GM19025 (cell line): ENCODE results near the gene ALDH1A1.
"Not testable (repeated sequence)": the region's sequence is repeated elsewhere in the genome, so short reads cannot be mapped to it uniquely, and the experiment has no call there.

Source experiments
- ATAC-seq: cut with Tn5 transposase; IDR thresholded peaks from one replicate; pipeline ENCODE4 v1.9.1; 2021; ENCODE audit warnings: mild to moderate bottlenecking, low read depth, moderate library complexity; ENCODE audit not compliant: unreplicated experiment

The ALDH1A1 gene

DNA sequence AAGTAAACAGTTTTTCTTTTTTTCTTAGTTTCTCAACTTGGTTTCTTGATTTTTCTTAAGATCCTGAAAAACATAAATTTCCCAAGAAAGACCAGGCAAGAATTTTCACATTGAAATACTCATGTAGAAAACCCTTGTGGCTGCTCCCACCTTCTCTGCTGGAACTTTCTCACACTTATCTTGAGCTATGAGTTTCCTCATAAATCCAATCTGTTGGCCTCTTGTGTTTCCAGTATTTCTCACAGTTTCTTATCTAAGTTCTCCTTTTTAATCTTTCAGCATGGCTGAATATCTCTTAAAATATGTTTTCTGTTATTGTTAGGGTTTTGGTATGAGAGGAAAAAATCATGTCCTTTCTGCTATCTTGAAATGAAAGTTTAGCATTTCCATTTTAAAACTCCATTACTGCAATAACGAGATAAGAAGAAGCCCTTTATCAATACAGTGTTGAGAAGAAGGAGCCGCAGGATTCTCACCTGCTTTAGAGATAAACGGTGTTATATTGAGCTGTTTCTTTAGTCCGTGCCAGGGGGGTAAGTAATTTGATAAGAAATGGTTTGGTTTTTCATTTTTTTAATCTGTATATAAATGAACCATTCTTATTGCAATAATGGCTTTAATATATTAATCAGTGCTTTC, 89.3 kb downstream of the ALDH1A1 start:
- no peak for ATAC-seq

DNA sequence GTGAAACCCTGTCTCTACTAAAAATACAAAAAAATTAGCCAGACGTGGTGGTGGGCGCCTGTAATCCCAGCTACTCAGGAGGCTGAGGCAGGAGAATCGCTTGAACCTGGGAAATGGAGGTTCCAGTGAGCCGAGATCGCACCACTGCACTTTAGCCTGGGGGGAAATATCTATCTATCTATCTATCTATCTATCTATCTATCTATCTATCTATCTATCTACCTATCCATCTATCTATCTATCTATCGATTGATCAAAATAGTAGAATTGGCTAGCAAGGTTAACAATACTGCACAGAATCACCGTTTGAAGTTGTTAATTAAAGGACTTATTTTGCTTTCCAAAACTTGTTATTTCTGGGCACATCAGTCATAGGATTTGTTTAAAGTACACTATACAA, 90.1 kb downstream of the ALDH1A1 start:
- ATAC-seq = not testable (repeated sequence)

GRCh38 chr9:72858089-72858912, 94.6 kb downstream of the ALDH1A1 start:
- no peak for ATAC-seq

DNA sequence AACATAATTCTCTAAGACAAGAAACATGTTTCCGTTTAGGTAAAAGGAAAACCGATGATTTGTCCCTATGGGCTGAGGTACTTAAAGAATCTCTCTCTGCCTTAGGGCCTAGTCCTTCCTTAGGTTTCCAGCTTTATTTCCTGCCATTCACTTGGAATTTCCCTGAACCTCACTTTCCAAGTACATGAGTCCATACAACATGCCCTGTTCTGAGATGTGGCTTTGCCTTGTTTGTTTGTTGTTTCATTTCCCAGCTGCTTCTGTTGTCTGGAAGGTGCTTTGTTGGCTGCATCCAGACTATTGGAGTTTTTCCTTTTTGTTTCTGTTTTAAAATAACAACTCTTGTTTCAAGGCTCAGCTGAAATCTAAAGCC, 95.2 kb downstream of the ALDH1A1 start:
- no peak for ATAC-seq

DNA sequence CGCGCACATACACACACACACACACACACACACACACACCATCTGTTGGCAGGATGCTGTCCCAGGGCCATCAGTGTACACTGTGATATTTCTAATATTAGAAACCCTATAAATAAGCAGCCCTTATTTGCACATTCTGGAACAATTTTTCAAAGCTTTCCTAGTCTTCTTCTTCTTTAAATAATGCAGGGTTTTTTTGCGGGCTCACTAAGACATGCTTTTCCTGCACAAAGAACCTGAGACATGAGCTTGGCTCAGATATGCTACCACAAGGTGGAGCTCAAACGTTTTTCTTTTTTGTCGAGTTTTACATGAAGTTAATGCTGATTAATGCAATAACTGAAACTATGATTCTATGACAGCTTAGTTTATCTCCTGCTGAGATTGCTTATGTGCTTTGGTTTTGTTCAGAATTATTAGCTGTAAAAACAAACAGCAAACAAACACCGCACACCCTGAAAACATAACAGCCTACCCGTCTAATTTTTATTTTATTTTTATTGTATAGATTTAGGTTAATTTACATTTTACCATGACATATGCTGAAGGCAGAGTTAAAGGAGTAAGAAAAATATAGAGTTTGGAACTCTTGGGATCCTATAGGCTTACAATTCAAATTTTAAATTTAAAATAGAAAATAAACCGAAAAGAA, 95.8 kb downstream of the ALDH1A1 start:
- ATAC-seq = no peak

DNA sequence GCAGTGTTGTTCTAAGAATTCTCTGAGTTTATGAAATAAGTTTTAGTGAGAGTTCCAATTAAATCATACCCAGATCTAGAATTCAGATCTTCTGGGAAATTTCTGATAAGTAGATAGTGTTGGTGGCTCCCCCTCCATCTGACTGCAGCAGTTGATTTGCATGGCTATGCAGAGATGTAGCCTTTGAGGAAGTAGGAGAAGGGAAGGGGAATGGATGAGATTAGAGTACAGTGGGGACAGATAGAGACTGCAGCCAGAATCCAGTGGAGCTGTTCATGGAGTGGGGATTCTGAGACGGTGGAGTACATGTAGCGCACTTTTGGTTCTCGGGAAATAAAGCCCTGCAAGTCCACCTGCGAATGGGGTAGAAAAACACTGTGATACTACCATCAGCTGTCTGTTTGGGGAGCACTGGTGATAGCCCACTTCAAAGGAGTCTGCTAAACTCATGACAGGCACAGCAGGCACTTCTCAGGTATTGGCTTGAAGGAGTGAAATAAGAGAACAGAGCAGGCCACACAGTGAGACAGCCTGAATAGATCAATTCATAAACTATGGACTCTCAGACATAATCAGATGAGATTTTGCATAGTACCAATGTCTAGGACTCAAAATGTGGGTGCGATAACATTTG, 96.8 kb downstream of the ALDH1A1 start:
- ATAC-seq = no peak

GRCh38 chr9:72855321-72855720, 97.5 kb downstream of the ALDH1A1 start:
- ATAC-seq = no peak
